ENCODE data around the gene REEP1.

DNA sequence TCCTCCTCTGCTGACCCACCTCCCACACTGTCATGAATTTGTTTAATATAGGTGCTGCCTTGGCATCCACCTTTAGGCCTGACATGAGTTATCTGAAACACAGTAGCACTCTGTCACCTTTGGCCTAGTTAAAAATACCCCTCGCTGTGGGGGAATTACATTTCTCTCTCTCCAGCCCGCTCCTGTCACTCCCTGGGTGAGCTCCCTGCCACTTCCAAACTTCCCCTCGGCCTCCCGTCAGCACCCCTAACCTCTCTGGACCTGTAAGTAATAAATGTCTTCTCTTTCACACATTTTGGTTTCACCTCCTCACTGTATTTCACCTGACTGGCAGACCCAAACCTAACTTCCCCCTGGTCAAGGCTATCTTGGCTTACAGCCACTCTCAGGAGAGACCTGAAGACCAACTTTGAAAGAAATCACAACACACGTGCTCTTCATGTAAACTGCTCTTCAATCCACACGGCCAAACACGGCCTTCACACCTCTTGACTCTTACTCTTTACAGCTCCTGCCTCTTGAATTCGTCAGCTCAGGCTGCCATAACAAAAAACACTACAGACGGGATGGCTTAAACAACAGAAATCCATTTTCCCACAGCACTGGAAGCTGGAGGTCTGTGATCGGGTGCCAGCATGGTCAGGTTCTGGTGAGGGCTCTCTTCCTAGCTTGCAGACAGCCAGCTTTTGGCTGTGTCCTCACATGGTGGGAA is 28.3 kb downstream of the REEP1 start:
- TF ChIP-seq ZNF274 (IDR thresholded peaks at IDR 0.05; ENCODE audit: low read depth, low read length) (no peak), YY1 (IDR thresholded peaks at IDR 0.05; ENCODE audit: insufficient read depth, insufficient read length) (no peak)
